Upper lobe of right lung (tissue), 1 donor: ENCODE data around the gene BTBD18. TPM values are rescaled to one million over a fixed set of nuclear protein-coding genes. Genes with fewer than 3 reads are reported as not detected.

Source experiments
- ATAC-seq: fragments of 200-7000 bp; cut with Tn5 transposase; one replicate; pipeline ENCODE4 v1.9.1; 2020; ENCODE audit warnings: mild to moderate bottlenecking, moderate library complexity
- DNase-seq: peaks from one replicate; pipeline ENCODE4 v3.0.0-alpha.2; 2020
- H3K27ac ChIP-seq: fragments of 200-600 bp; one replicate; pipeline ENCODE4 v1.8.0; 2022
- H3K27me3 ChIP-seq: fragments of 200-600 bp; one replicate; pipeline ENCODE4 v1.8.0; 2022; ENCODE audit warnings: mild to moderate bottlenecking
- H3K36me3 ChIP-seq: fragments of 200-600 bp; one replicate; pipeline ENCODE4 v1.8.0; 2022
- H3K4me1 ChIP-seq: fragments of 200-600 bp; one replicate; pipeline ENCODE4 v1.8.0; 2022
- H3K4me3 ChIP-seq: fragments of 200-600 bp; one replicate; pipeline ENCODE4 v1.8.0; 2022; ENCODE audit warnings: mild to moderate bottlenecking
- H3K9me3 ChIP-seq: fragments of 200-600 bp; one replicate; pipeline ENCODE4 v1.8.0; 2022
- intact Hi-C: fragments of 100-400 bp; cut with DNase I; formaldehyde crosslinking; loops from one replicate; pipeline ENCODE4 v1.11.0; 2022
- total RNA-seq: library from RNA; stranded (reverse); fragmentation: NEBNext Ultra II Directional; extraction: Animal tissue kit (Norgen Biotek cat#: 25700); gene quantifications from one replicate; pipeline ENCODE4 v1.2.1, GENCODE V29; 2021
- TF ChIP-seq, protein P1 (sequence below): fragments of 200-600 bp; IDR thresholded peaks from one replicate; pipeline ENCODE4 v1.8.0; 2022; ENCODE audit warnings: antibody characterized with exemption
- donor health status: DM: no; HTN: yes; CAD: no; lungs with severe emphysema.

BTBD18 gene
- total RNA-seq, 1 donor from 2014 or later: not detected

DNA sequence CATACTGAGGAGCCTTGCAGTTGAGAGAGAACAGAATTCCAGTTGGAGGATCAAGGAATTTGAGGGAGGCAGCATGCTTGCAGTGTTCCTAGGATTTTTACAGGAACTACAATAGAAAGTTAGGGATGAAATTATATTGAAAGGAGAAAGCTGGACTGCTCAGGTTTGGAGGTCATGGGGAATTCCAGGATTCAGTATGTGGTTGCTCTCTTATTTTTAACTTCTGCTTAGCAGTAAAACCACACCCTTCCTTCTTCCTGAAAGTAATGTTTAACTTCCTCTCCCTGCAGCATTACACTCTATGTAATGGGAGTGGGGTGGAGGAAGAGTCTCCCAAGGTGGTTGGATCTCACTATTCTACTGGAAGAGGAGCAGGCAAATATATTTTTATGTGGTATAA is 41.3 kb upstream of the BTBD18 start:
- Histone ChIP-seq H3K27ac (peak overlapping the region; percentile 75), H3K36me3 (peaks cover 43% of the 10 kb centered on the region), H3K4me1 (peaks cover 64% of the 10 kb centered on the region), H3K4me3 (peak overlapping the region; percentile 6), H3K27me3 (no peaks in the 10 kb centered on the region), H3K9me3 (no peaks in the 10 kb centered on the region)
- no peak for DNase-seq
- intact Hi-C loops: no loop called here
- TF ChIP-seq, protein P1, sequence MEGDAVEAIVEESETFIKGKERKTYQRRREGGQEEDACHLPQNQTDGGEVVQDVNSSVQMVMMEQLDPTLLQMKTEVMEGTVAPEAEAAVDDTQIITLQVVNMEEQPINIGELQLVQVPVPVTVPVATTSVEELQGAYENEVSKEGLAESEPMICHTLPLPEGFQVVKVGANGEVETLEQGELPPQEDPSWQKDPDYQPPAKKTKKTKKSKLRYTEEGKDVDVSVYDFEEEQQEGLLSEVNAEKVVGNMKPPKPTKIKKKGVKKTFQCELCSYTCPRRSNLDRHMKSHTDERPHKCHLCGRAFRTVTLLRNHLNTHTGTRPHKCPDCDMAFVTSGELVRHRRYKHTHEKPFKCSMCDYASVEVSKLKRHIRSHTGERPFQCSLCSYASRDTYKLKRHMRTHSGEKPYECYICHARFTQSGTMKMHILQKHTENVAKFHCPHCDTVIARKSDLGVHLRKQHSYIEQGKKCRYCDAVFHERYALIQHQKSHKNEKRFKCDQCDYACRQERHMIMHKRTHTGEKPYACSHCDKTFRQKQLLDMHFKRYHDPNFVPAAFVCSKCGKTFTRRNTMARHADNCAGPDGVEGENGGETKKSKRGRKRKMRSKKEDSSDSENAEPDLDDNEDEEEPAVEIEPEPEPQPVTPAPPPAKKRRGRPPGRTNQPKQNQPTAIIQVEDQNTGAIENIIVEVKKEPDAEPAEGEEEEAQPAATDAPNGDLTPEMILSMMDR: no peak
- ATAC-seq: peak; percentile 80

GRCh38 chr11:57792060-57792541 is 40.5 kb upstream of the BTBD18 start:
- H3K27ac ChIP-seq: peak overlapping the region; percentile 75
- no peaks in the 10 kb centered on the region for H3K27me3 ChIP-seq
- DNase-seq (peak; percentile 93), ATAC-seq (peak; percentile 91)
- H3K36me3 ChIP-seq: peaks cover 36% of the 10 kb centered on the region
- no peaks in the 10 kb centered on the region for H3K9me3 ChIP-seq
- TF ChIP-seq, protein P1: no peak
- H3K4me3 ChIP-seq: no peak overlapping the region
- H3K4me1 ChIP-seq: peaks cover 71% of the 10 kb centered on the region
- intact Hi-C loops: no loop called here

- H3K27ac ChIP-seq: peak overlapping the region; percentile 75
- H3K9me3 ChIP-seq: no peaks in the 10 kb centered on the region
- no peak for DNase-seq
- intact Hi-C loops: no loop called here
- peaks cover 78% of the 10 kb centered on the region for H3K4me1 ChIP-seq
- H3K27me3 ChIP-seq: no peaks in the 10 kb centered on the region
- no peak for ATAC-seq
- H3K4me3 ChIP-seq: no peak overlapping the region
- TF ChIP-seq, protein P1: no peak
- H3K36me3 ChIP-seq: peaks cover 30% of the 10 kb centered on the region
Measured at GRCh38 chr11:57791321-57792059, 39.9 kb upstream of the BTBD18 start.

GRCh38 chr11:57788703-57789088 is 37.1 kb upstream of the BTBD18 start:
- Histone ChIP-seq H3K4me3 (no peak overlapping the region), H3K9me3 (no peaks in the 10 kb centered on the region), H3K36me3 (peaks cover 5% of the 10 kb centered on the region), H3K27me3 (no peaks in the 10 kb centered on the region), H3K4me1 (peaks cover 87% of the 10 kb centered on the region), H3K27ac (peak overlapping the region; percentile 36)
- intact Hi-C loops: no loop called here
- ATAC-seq (no peak), DNase-seq (no peak)
- TF ChIP-seq, protein P1: no peak

DNA sequence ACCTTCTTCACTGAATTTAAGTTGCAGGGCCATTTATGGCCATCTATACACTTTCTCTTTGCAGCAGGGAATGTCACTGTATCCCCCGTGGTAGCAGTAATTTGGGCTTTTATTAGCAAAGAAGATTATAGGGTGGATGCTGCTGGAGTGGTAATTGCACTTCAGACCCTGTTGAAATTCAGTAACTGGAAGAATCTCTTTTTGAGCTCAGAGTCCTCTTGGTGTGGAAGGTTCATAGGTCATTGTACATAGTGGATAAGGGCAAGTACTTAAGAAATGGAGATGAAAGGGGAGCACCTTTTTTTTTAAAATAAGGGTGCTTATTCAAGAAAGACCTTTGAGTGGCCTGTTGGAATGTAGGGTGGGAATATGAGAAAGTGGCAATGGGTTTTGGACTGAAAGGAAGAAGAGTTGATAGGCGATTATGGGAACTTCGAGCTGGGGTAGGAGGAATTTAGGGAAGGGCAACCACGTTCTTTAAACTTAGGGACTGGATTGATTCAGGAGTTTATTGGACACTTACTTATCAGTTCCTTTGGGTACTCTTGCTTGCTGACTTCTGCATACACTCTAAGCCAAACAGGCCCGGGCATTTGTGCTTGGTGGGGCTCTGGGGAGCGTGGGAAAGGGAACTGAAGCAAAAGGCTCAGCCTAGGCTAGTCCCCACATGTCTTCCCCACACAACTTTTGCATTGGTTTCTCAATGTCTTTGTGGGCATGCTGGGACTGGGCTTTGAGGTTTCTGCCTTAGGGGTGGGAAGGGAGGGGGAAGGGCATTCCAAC is 36.5 kb upstream of the BTBD18 start:
- Histone ChIP-seq H3K4me1 (peaks cover 87% of the 10 kb centered on the region), H3K27me3 (no peaks in the 10 kb centered on the region), H3K36me3 (no peaks in the 10 kb centered on the region), H3K4me3 (no peak overlapping the region), H3K9me3 (no peaks in the 10 kb centered on the region), H3K27ac (peak overlapping the region; percentile 58)
- DNase-seq: no peak
- TF ChIP-seq, protein P1: no peak
- intact Hi-C loops: no loop called here
- peak; percentile 73 for ATAC-seq
